ENCODE results near the gene HSP90B1.

Gene HSP90B1

DNA sequence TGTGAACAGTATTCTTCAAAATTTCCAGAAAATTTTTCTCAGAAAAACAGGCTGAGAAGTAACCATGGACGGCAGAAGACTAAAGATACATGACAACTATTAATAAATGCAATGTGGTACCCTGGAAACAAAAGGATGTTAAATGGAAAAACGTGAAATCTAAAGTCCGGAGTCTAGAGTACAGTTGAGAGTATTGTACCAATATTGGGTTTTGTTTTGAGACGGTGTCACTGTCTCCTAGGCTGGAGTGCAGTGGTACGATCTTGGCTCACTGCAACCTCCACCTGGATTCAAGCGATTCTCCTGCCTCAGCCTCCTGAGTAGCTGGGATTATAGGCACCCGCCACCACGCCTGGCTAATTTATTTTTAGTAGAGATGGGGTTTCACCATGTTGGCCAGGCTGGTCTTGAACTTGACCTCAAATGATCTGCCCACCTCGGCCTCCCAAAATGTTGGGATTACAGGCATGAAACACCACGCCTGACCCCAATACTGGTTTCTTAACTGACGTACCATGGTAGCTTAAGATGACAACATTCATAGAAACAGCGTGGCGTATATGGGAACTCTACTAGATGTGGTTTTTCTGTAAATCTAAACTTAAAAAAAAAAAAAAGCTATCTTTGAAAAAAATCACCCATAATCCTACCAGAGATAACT lies 18.7 kb downstream of the HSP90B1 start:
- peaks cover 63% of the 10 kb centered on the region for H3K4me1 Mint-ChIP-seq
- peak overlapping the region; percentile 40 for H3K27ac Mint-ChIP-seq
- DNase-seq (no peak), ATAC-seq (peak; percentile 23)
- peaks cover 85% of the 10 kb centered on the region for H3K36me3 Mint-ChIP-seq (ENCODE audit: low read depth)
- no peaks in the 10 kb centered on the region for H3K9me3 Mint-ChIP-seq
- no peak overlapping the region for H3K4me3 Mint-ChIP-seq
- no peaks in the 10 kb centered on the region for H3K27me3 Mint-ChIP-seq

DNA sequence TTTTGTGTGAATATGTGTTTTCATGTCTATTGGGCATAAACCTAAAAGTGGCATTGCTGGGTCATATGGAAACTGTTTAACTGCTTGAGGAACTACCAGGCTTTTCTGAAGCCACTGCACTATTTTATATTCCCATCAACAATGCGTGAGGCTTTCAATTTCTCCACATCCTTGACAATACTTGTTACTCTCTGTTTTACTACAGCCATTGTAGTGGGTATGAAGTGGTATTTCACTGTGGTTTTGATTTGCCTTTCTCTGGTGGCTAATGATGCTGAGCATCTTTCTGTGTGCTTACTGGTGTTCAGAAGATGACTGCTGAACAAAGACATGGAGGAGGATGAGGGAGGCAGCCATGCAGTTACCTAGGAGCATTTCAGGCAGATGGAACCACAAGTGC lies 22.3 kb downstream of the HSP90B1 start:
- peaks cover 65% of the 10 kb centered on the region for H3K36me3 Mint-ChIP-seq (ENCODE audit: low read depth)
- peak overlapping the region; percentile 81 for H3K27ac Mint-ChIP-seq
- ATAC-seq (peak; percentile 45), DNase-seq (no peak)
- peaks cover 69% of the 10 kb centered on the region for H3K4me1 Mint-ChIP-seq
- H3K9me3 Mint-ChIP-seq, result no peaks in the 10 kb centered on the region
- H3K4me3 Mint-ChIP-seq, result peak overlapping the region; percentile 22
- H3K27me3 Mint-ChIP-seq, result no peaks in the 10 kb centered on the region

DNA sequence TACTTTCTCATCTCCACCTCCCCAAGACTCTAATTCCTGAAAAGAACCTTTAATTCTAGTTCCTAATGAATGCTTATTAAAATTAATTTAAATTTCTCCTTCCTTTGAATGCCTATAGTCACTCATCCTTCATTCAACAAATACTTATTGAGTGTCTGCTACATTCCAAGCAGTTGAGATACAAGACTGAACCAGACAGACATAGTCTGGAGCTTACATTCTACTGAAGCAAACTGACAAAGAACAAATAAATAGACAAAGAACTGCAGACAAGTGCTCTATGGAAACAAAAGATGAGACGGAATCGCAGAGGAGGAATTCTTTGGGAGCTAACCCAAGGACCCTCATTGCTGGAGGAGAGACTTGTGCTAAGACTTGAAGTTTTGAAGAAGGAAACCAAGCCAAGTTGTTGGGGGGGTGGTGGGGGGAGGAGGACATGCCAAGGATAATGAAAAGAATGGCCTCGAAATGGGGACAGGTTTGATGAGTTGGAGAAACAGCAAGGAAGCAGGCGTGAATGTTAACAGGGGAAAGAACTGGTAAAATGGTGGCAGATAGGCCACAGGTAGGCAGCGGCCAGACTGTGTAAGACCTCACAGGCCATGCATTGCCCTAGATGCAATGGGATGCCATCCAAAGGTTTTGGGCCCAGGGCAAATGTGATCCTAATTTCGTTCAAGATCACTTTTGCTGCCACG lies 25.8 kb downstream of the HSP90B1 start:
- no peaks in the 10 kb centered on the region for H3K9me3 Mint-ChIP-seq
- no peak for ATAC-seq
- no peaks in the 10 kb centered on the region for H3K27me3 Mint-ChIP-seq
- peak overlapping the region; percentile 94 for H3K27ac Mint-ChIP-seq
- peak overlapping the region; percentile 93 for H3K4me3 Mint-ChIP-seq
- peaks cover 31% of the 10 kb centered on the region for H3K36me3 Mint-ChIP-seq (ENCODE audit: low read depth)
- peaks cover 55% of the 10 kb centered on the region for H3K4me1 Mint-ChIP-seq
- no peak for DNase-seq

- Mint-ChIP-seq H3K36me3 (ENCODE audit: low read depth) (peaks cover 29% of the 10 kb centered on the region), H3K27ac (peak overlapping the region; percentile 94), H3K4me3 (peak overlapping the region; percentile 93), H3K4me1 (peaks cover 54% of the 10 kb centered on the region), H3K27me3 (no peaks in the 10 kb centered on the region), H3K9me3 (no peaks in the 10 kb centered on the region)
- DNase-seq (no peak), ATAC-seq (peak; percentile 0)
Measured at GRCh38 chr12:103956509-103957027, 26.4 kb downstream of the HSP90B1 start.

DNA sequence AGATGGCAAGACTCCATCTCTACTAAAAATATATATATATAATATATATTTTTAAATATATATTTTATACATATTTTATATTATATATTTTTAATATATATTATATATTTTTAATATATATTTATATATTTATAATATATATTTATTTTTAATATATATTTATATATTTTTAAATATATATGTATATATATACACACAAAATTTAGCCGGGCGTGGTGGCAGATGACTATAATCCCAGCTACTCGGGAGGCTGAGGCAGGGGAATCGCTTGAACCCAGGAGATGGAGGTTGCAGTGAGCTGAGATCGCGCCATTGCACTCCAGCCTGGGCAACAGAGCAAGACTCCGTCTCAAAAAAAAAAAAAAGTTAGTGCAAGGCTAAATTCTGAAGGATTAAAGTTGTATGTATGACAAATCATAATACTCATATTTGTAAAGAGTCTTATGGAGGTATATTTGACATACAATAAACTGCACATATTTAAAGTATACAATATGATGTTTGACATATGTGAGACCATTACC lies 27.7 kb downstream of the HSP90B1 start:
- no peaks in the 10 kb centered on the region for H3K9me3 Mint-ChIP-seq
- DNase-seq, result no peak
- H3K4me3 Mint-ChIP-seq, result peak overlapping the region; percentile 93
- no peak for ATAC-seq
- peak overlapping the region; percentile 94 for H3K27ac Mint-ChIP-seq
- H3K27me3 Mint-ChIP-seq, result no peaks in the 10 kb centered on the region
- H3K36me3 Mint-ChIP-seq (ENCODE audit: low read depth), result peaks cover 18% of the 10 kb centered on the region
- H3K4me1 Mint-ChIP-seq, result peaks cover 41% of the 10 kb centered on the region

- DNase-seq (no peak), ATAC-seq (no peak)
- Mint-ChIP-seq H3K4me3 (no peak overlapping the region), H3K27ac (no peak overlapping the region), H3K4me1 (peaks cover 40% of the 10 kb centered on the region), H3K36me3 (ENCODE audit: low read depth) (peaks cover 17% of the 10 kb centered on the region), H3K9me3 (no peaks in the 10 kb centered on the region), H3K27me3 (no peaks in the 10 kb centered on the region)
Measured at GRCh38 chr12:103958621-103959020, 28.4 kb downstream of the HSP90B1 start.

DNA sequence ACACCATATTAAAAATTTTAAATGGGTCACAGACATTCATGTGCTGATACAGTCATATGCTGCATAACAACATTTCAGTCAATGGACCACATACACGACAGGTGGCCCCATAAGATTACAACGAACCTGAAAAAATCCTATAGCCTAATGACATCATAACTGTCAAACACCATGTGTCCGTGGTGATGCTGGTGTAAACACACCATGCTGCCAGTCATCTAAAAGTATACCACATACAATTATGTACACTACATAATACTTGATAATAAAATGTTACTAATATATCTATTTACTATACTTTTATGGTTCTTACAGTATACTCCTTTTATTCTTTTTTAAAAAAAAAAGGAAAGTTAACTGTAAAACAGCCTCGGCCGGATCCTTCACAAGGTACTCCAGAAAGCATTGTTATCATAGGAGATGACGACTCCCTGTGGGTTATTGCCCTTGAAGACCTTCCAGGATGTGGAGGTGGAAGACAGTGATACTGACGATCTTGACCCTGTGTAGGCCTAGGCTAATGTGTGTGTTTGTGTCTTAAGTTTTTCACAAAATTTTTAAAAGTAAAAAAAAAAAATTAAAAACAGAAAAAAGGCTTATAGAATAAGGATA lies 30.5 kb downstream of the HSP90B1 start:
- DNase-seq (no peak), ATAC-seq (no peak)
- Mint-ChIP-seq H3K9me3 (no peaks in the 10 kb centered on the region), H3K4me1 (peaks cover 37% of the 10 kb centered on the region), H3K27me3 (no peaks in the 10 kb centered on the region), H3K4me3 (no peak overlapping the region), H3K36me3 (ENCODE audit: low read depth) (peaks cover 8% of the 10 kb centered on the region), H3K27ac (no peak overlapping the region)

DNA sequence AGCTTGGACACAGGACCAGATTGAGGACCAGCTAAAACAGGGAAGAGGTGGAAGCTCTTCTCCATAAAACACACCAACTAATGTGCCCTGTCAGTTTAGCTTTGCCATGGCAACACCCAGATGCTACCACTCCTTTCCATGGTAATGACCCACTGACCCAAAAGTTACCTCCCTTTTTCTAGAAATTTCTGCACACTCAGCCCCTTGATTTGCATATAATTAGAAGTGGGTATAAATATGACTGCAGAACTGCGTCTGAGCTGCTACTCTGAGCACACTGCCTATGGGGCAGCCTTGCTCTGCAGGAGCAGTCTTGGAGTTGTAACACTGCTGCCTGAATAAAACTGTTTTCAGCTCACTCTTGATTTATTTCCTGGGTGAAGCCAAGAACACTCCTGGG lies 32.3 kb downstream of the HSP90B1 start:
- Mint-ChIP-seq H3K27ac (no peak overlapping the region), H3K4me3 (no peak overlapping the region), H3K27me3 (no peaks in the 10 kb centered on the region), H3K36me3 (ENCODE audit: low read depth) (peaks cover 17% of the 10 kb centered on the region), H3K4me1 (peaks cover 38% of the 10 kb centered on the region), H3K9me3 (no peaks in the 10 kb centered on the region)
- ATAC-seq (no peak), DNase-seq (no peak)

DNA sequence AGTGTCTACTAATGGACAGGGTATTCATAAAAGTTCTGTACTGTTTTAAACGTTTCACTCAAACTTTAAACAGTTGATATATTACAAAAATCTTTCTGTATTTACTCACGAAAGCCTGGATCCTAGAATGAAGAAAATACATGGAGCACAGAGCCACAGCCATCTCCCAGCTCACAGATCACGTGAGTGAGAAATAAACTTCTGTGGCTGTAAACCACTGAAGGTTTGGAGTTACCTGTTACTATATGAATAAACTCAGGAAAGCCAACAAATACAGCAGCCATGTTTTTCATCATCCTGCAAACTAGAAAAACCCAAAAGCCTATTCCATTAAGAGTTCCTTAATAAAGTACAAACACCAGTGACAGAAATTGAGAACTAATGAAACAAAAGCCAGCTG lies 34.6 kb downstream of the HSP90B1 start:
- ATAC-seq (no peak), DNase-seq (no peak)
- H3K27ac Mint-ChIP-seq, result peak overlapping the region; percentile 98
- no peaks in the 10 kb centered on the region for H3K27me3 Mint-ChIP-seq
- peaks cover 56% of the 10 kb centered on the region for H3K4me1 Mint-ChIP-seq
- H3K36me3 Mint-ChIP-seq (ENCODE audit: low read depth), result peaks cover 37% of the 10 kb centered on the region
- H3K4me3 Mint-ChIP-seq, result peak overlapping the region; percentile 99
- no peaks in the 10 kb centered on the region for H3K9me3 Mint-ChIP-seq

- peak overlapping the region; percentile 98 for H3K27ac Mint-ChIP-seq
Measured at GRCh38 chr12:103965255-103965589, 35.0 kb downstream of the HSP90B1 start.

DNA sequence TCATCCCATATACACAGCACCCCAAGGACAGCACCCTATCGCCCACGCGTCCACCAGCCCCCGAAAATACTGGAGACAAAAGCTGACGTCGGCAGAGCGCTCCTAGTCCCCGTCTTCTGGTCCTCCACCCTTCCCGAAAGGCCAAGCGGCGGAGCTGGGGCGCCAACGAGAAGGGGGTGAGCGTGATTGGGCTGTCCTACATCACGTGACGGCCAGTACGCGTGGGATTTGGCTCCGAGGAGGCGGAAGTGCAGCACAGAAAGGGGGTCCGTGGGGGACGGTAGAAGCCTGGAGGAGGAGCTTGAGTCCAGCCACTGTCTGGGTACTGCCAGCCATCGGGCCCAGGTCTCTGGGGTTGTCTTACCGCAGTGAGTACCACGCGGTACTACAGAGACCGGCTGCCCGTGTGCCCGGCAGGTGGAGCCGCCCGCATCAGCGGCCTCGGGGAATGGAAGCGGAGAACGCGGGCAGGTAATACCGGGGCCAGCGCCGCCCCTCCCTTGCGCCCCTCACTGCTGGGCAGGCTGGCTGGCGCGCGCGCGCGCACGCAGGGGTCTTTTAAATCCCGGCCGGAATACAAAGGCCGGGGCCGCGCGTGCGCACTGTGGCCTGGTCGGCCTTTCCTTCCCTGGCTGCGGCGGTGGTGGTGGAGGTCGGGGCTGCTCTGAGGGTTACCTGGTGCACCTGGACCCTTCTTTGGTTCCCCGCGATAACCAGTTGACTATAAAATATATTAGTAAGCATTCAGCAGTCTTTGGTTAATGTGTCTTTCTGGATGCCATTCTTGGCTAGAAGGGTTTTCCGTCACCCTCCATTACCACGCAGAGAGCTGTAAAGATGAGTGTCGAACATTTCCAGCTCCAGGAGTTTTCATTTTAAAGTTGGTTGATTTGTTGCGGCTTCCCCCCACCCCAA lies 35.6 kb downstream of the HSP90B1 start, which contains the start of gene TDG:
TSS of gene TDG (plus strand) at position 283 of the 915 bp plus-strand sequence. CDS start at position 449, 166 bp downstream.
- peaks cover 38% of the 10 kb centered on the region for H3K36me3 Mint-ChIP-seq (ENCODE audit: low read depth)
- H3K4me3 Mint-ChIP-seq, result peak within 1 kb of the TSS; percentile 99

More at GRCh38 chr12:103965255-103965589, 35.0 kb downstream of the HSP90B1 start:
- H3K9me3 Mint-ChIP-seq, result no peaks in the 10 kb centered on the region
- peaks cover 57% of the 10 kb centered on the region for H3K4me1 Mint-ChIP-seq
- DNase-seq (no peak), ATAC-seq (no peak)
- no peaks in the 10 kb centered on the region for H3K27me3 Mint-ChIP-seq
- H3K4me3 Mint-ChIP-seq, result peak overlapping the region; percentile 99
- H3K36me3 Mint-ChIP-seq (ENCODE audit: low read depth), result peaks cover 37% of the 10 kb centered on the region

GRCh38 chr12:103966736-103967135 lies 36.5 kb downstream of the HSP90B1 start:
- peaks cover 42% of the 10 kb centered on the region for H3K36me3 Mint-ChIP-seq (ENCODE audit: low read depth)
- peak overlapping the region; percentile 99 for H3K4me3 Mint-ChIP-seq
- ATAC-seq (no peak), DNase-seq (no peak)
- peak overlapping the region; percentile 98 for H3K27ac Mint-ChIP-seq
- peaks cover 66% of the 10 kb centered on the region for H3K4me1 Mint-ChIP-seq
- no peaks in the 10 kb centered on the region for H3K27me3 Mint-ChIP-seq
- H3K9me3 Mint-ChIP-seq, result no peaks in the 10 kb centered on the region

More for the DNA sequence above, 35.6 kb downstream of the HSP90B1 start, which contains the start of gene TDG:
- no peaks in the 10 kb centered on the region for H3K27me3 Mint-ChIP-seq
- H3K4me1 Mint-ChIP-seq, result peaks cover 58% of the 10 kb centered on the region
- ATAC-seq, result peak; percentile 95
- DNase-seq, result peak; percentile 96
- H3K9me3 Mint-ChIP-seq, result no peaks in the 10 kb centered on the region
- peak within 1 kb of the TSS; percentile 98 for H3K27ac Mint-ChIP-seq

DNA sequence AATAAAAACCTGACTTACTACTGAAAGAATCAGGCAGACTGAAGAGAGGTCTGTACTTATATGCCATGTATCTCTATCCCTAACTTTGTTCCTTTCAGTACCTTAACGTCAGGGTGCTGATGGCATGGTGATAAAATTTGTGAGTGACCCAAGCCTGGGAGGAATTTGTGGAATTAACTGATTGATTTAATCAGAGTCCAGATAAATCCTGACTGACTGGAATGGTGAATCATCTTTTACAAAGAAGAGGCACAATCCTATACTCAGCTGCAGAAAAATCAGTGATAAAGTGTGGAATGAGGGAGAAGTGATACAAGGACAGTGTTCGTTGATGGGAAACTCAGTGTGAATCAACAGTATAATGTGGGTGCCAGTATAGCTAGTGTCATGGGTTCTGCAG lies 39.2 kb downstream of the HSP90B1 start:
- Mint-ChIP-seq H3K9me3 (no peaks in the 10 kb centered on the region), H3K4me1 (peaks cover 69% of the 10 kb centered on the region), H3K27me3 (no peaks in the 10 kb centered on the region), H3K36me3 (ENCODE audit: low read depth) (peaks cover 48% of the 10 kb centered on the region), H3K4me3 (peak overlapping the region; percentile 37), H3K27ac (no peak overlapping the region)
- ATAC-seq (no peak), DNase-seq (no peak)

DNA sequence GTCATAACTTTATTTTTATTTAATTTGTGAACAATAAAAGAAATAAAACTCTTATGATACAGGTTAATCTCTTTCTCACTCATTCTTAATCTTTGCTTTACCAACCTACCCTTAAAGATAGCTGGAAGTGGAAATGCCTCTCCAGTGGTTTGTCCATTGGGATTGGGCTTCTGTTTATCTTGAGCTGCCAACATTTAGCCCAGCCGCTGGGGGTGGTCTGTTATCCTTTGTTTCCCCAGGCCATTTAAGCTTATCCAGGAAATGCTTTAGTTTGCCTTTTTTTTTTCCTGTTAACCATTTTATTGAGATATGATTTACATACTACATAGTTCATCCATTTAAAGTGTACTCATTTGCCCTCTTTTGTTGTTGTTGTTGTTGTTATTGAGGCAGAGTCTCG lies 43.7 kb downstream of the HSP90B1 start:
- ATAC-seq (no peak), DNase-seq (no peak)
- Mint-ChIP-seq H3K9me3 (no peaks in the 10 kb centered on the region), H3K4me1 (peaks cover 44% of the 10 kb centered on the region), H3K4me3 (no peak overlapping the region), H3K36me3 (ENCODE audit: low read depth) (peaks cover 46% of the 10 kb centered on the region), H3K27ac (no peak overlapping the region), H3K27me3 (no peaks in the 10 kb centered on the region)

Measured in activated naive CD8-positive, alpha-beta T cell treated with anti-CD3 and anti-CD28 coated beads, Interleukin-2, amount 50 U/mL, for 24 hours (primary cell).